Hematopoietic multipotent progenitor cell treated with erythropoietin and hydrocortisone succinate and interleukin-3 and kit ligand, for 4 days (in vitro differentiated cells): ENCODE data around the gene FUT8.
"Not testable (repeated sequence)": the region's sequence is repeated elsewhere in the genome, so short reads cannot be mapped to it uniquely, and the experiment has no call there.

ENCODE experiments used
- DNase-seq: peaks from one replicate; pipeline ENCODE4 v3.0.0-alpha.2; 2015

FUT8 gene

DNA sequence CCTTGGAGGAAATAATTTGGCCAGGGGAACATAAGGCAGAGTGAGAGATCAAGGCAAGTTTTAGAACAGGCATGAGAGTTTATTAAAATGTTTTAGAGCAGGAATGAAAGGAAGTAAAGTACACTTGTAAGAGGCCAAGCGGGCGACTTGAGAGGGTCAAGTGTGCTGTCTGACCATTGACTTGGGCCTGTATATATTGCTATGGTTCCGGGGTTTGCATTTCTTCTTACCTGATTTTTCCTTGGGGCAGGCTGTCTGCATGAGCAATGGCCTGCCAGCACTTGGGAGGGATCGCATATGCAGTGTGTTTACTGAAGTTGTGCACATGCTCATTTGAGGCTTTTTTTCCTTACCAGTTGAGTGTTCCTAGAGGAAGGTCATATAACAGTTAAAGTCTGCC is 214.8 kb downstream of the FUT8 start:
- no peak for DNase-seq

DNA sequence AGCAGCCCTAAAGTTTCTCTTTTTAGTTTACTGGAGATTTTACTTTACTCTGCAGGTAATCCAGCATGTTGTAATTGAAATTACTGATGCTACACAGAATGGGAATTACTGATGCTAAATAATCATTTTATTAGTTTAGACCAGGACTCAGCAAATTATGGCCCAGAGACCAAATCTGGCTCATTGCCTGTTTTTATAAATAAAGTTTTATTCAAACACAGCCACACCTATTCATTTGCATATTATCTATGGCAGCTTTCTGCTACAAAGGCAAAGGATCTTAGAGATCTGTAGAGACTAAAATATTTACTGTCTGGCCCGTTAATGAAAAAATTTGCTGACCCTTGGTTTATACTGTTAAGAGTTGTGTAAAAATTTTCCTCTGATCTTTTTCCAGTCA is 216.1 kb downstream of the FUT8 start:
- DNase-seq, result no peak

DNA sequence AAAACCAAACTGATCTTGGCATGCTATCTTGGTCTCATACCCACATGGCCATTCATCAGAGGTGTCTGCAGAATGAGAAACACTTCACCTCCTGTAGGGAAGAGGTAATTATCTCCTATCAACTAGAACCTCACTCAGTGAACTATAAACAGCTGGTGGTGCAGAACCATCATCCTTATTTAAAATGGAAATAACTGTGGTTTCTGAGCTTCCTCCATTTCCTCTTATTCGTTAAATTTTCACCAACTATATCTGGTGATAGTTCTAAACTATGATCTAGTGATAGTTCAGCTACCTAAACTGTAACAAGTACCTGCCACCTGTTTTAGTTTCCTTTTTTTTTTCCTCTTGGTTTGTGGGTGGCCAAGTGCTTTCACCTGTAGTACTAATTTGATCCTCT is 218.5 kb downstream of the FUT8 start:
- no peak for DNase-seq

DNA sequence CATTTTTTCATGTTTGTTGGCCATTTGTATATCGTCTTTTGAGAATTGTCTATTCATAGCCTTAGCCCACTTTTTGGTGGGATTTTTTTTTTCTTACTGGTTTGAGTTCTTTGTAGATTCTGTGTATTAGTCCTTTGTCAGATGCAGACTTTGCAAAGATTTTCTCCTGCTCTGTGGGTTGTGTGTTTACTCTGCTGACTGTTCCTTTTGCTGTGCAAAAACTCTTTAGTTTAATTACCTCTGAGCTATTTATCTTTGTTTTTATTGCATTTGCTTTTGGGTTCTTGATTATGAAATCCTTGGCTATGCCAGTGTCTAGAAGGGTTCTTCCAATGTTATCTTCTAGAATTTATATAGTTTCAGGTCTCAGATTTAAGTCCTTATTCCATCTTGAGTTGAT is 220.0 kb downstream of the FUT8 start:
- DNase-seq, result no peak

DNA sequence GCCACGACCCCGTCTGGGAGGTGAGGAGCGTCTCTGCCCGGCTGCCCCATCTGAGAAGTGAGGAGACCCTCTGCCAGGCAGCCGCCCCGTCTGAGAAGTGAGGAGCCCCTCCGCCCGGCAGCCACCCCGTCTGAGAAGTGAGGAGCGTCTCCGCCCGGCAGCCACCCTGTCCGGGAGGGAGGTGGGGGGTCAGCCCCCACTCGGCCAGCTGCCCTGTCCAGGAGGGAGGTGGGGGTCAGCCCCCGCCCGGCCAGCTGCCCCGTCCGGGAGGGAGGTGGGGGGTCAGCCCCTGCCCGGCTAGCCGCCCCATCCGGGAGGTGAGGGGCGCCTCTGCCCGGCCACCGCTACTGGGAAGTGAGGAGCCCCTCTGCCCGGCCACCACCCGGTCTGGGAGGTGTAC is 221.1 kb downstream of the FUT8 start:
- DNase-seq, result not testable (repeated sequence)

DNA sequence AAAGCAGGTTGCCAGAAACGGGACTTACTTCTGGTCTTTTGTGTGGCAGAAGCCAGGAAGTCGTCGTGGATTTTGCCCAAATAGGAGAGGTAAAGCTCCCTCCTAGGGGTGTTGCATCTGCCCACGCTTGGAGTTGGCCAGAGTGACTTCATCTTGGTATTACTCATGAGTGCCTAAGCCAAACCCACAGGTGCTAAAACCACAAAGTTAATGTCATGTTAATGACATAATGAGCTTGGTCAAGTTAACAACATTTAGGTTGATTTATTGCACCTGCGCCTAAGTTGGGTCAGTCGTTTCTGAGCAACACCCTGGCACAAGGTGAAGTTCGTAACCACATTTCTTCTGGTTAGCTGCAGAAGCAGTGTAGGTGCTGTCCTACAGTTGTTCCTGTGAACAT is 225.2 kb downstream of the FUT8 start:
- DNase-seq, result no peak

DNA sequence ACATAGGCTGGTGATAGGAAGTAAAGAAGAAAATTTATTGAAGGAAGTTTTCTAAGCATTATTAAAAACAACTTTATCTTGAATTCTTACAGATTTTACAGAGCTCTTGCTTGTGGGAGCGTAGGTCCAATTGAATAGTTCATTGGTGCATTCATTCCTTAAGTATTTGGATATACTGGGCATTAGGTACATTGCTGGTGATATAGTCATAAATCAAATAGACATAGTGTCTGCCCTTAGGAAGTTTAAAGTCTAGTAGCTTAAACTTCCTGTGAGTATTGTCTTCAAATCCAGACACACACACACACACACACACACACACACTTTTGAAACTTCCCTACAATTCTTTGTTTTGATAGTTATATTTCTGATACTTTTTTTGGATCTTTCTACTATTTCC is 226.7 kb downstream of the FUT8 start:
- DNase-seq, result no peak

DNA sequence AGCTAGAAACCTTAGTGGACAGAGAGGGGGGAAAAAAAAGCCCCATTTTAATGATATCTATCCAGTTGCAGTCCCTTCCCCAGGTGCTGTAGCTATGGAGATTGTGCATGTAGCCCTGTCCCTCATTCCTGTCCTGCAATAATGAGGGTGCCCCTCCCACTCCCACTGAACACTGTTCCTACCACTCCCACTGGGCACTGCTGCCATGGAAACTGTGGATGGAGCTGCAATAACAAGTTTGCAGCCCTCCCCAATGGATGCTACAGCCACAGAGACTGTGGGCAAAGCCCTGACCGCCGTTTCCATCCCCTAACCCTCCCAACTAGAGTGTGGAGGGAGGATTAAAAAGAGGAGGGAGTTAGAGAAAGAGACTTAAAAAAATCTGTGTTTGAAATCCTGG is 238.3 kb downstream of the FUT8 start:
- DNase-seq, result no peak

DNA sequence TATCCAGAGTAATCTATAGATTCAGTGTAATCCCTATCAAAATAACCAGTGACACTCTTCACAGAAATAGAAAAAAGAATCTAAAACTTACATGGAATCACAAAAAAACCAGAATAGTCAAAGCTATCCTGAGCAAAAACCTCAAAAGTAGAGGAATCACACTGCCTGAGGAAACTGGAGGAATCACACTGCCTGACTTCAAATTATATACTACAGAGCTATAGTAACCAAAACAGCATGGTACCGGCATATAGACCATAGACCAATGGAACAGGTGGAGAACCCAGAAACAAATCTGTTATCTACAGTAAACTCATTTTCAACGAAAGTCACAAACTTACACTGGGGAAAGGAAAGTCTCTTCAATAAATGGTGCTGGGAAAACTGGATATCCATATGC is 244.0 kb downstream of the FUT8 start:
- no peak for DNase-seq

DNA sequence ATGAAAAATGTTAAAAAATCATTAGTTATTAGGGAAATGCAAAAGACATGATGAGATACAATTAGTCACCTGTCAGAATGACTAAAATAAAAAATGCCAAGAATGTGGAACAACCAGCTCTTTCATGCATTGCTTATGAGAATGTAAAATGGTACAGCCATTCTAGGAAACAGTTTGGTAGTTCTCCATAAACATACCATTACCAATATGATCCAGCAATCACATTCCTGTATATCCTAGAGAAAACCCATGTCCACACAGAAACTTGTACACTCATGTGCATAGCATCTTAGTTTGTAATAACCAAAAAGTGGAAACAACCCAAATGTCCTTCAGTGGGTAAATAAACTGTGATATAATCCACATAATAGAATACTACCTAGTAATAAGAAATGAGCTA is 245.7 kb downstream of the FUT8 start:
- no peak for DNase-seq

DNA sequence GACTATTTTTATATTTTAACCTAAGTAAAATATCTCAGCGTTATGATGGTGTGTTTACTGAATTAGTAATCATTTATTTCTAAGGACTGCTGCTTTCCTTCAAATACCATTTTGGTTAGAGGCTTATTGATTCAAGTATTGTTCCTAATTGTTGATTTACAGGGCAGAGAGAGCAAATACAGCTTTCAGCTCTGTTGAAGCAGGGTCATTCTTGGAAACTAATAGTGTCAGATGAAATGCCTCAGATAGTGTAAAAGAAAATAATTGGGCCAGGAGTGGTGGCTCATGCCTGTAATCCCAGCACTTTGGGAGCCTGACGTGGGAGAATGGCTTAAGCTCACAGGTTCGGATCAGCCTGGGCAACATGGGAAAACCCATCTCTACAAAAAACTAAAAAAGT is 249.3 kb downstream of the FUT8 start:
- no peak for DNase-seq

DNA sequence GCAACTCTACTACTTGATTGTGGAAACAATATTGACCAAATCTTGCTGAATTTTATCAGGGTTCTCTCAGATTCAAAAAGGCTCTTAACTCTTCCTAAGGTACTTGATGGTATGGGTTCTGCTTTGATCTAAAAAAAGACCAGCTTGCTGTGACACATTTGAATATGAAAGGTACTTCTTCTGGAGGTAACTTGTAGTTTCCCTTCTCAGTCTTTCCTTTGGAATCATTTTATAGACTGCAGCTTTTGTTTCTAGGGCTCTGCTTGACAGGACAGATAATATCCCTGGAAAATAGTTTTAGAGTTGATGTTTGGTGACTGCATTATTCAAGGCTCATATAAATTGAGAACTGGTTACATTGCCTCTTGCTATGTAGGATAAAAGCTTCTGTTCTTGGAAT is 251.9 kb downstream of the FUT8 start:
- DNase-seq, result no peak

DNA sequence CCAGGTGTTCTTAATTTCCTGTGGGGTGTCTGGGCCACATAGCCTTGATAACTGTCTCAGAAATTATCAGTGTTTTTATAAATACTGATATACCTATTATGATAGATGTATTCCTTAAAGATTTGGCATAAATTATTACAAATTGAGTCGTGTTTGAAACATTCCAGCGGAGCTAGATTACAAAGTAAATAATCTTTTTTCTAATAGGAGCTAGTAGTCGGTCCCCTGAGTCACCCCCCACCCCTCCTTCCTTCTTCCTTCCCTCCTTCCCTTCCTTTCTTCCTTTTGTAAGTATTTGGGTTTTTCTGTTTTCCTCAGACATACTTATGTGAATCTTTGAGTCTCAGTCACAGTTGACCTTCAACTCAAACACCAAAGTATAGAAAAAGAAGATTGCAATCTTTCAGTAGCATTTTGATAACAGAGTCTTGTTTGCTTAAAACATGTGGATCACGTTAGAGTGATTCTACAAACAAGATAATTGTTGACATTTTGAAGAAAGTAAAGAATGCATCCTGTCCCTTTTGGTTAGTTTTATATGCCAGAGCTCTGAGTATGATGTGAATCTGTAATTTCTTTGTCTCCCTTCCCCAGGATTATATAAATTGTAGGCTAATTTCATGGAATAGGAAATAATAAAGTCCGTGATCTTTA is 264.0 kb downstream of the FUT8 start:
- DNase-seq, result no peak

DNA sequence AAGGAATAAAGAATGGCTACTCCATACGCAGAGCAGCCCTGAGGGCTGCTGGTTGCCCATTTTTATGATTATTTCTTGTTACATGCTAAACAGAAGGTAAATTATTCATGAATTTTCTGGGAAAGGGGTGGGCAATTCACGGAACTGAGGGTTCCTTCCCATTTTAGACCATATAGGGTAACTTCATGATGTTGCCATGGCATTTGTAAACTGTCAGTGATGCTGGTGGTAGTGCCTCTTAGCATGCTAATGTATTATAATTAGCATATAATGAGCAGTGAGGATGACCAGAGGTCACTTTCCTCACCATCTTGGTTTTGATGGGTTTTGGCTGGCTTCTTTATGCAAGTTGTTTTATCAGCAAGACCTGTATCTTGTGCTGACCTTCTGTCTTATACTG is 273.0 kb downstream of the FUT8 start:
- no peak for DNase-seq

DNA sequence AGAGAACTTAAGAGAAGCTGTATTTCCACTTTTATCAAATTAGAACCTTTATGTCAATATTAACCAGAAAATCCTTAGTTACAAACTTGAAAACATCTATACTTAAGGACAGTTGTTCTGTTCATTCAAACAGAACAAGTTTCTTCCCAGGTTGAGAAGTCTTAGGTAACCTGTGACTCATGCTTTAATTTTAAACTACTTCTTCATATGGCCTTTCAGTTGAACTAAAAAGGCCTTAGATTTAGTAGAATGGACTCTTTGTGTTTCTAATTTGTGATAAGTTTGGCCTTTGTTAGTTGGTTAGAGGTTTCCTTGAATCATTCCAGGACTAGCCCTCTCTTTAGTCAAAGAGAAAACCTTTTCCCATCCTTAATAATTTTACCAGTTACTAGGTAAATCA is 274.2 kb downstream of the FUT8 start:
- no peak for DNase-seq

DNA sequence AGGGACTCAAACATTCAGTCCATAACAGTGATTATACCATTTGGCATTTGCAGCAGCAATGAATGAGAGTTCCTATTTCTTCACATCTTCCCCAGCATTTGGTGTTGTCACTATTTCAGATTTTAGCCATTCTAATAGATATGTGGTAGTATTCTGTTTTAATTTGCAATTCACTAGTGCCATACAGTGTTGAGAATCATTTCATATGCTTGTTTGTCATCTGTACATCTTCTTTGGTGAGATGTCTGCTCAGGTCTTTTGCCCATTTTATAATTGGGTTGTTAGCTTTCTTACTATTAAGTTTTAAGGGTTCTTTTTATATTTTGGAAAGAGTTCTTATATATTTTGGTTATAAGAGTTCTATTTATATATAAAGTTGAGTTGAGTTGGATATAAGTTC is 276.5 kb downstream of the FUT8 start:
- DNase-seq, result no peak

DNA sequence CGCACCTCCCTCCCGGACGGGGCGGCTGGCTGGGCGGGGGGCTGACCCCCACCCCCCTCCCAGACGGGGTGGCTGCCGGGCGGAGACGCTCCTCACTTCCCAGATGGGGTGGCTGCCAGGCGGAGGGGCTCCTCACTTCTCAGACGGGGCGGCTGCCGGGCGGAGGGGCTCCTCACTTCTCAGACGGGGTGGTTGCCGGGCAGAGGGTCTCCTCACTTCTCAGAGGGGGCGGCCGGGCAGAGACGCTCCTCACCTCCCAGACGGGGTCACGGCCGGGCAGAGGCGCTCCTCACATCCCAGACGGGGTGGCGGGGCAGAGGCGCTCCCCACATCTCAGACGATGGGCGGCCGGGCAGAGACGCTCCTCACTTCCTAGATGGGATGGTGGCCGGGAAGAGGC is 280.0 kb downstream of the FUT8 start:
- not testable (repeated sequence) for DNase-seq

DNA sequence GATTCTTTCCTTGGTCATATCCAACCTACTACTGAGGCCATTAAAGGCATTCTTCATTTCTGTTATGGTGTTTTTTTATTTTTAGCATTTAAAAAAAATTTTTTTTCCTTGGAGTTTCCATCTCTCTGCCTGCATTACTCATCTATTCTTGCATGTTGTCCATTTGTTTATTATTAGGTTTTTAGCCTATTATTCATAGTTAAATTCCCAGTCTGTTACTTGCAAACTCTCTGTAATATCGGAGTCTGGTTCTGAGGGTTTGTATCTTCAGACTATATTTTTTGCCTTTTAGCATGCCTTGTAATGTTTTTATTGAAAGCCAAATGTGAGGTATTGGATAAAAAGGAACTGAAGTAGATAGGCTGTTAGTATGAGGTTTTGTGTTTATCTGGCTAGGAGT is 284.3 kb downstream of the FUT8 start:
- no peak for DNase-seq

DNA sequence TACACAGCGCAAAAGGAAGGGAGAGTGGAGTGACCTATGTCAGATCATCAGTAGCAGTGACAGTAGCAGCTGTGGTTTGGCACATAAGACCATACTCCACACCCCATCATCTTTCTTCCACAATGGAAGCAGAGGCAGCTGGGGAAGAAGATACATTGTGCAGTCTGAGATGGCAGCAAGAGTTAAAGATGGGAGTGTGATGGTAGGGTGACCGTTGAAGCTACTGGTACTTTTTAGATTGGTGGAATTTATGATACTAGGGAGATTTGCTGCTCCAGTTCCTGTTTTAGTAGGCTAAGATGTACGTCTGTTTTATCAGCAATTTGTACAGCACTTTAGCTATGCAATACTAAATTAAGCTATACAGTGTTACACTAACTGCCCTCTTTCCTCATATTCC is 291.0 kb downstream of the FUT8 start:
- DNase-seq, result peak; percentile 69

DNA sequence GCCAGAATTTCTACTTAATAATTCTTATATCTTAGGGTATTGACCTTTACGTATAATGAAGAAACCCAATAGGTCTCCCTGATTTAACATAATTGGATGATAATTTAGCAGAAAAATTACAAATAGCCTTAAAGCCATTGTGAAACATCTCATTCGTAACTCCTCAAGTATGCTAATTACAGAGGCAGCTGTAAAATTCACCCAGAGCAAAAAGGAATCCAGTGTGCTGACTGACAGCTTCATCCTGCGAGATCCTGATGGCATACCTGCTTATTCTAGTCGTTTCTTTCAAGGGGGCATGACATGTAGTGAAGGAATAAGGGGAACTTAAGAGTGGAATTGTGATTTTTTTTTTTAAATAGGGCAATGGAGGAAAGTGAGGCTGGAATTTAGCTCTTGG is 291.5 kb downstream of the FUT8 start:
- DNase-seq, result no peak

DNA sequence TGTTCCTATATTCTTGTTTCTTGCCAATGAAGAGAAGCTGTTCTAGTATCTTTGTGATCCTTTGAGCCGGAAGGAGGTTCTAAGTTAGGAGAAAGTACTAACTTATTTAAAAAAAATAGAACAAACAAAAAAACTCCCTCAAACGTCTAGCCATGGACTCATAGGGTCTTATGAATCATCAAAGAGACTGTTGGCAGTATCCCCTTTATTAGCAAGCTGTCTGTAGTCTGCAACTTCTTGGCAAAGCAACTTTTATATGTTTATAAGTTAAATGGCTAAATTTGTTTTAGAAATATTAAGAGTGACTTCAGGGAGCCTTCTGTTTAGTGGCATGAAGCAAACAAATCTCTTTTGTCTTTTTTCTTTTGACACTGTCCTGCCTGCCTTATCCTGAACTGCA is 291.9 kb downstream of the FUT8 start:
- DNase-seq, result no peak

DNA sequence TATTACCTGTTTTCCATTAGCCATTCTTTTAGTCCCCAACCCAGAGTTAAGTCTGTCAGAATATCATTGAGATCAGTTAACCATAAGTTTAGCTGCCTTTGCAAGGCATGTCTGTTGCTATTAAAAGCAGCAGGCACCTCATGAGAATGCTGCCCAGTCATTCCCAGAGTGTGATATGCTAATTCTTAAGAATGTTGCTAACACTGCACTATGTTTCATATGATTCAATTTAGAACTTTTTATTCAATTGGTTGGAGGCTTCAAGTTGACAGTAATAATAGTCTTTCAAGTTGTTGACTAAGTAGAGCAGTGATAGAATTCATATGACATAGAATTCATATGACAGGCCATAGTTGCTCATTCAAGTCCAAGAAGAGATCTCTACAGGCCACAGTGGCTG is 292.3 kb downstream of the FUT8 start:
- DNase-seq, result peak; percentile 12

DNA sequence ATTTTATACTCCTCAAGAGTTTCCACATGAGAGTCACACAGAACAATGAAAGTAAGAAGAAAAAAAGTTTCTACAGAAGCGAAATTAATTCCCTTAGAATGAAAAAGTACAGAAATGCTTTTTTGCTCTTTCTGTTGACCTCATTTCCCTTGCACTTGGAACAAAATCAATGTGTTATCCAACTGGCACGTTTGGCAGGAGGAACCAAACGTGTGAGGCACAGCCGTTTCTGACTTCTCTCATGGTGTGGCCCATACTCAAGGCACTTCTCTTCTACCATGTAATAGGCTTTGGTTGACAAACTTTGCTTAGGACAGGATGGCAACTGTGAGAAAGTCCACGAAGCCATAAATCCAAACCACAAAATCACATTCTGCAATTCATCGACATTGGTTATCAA is 297.0 kb downstream of the FUT8 start:
- no peak for DNase-seq

DNA sequence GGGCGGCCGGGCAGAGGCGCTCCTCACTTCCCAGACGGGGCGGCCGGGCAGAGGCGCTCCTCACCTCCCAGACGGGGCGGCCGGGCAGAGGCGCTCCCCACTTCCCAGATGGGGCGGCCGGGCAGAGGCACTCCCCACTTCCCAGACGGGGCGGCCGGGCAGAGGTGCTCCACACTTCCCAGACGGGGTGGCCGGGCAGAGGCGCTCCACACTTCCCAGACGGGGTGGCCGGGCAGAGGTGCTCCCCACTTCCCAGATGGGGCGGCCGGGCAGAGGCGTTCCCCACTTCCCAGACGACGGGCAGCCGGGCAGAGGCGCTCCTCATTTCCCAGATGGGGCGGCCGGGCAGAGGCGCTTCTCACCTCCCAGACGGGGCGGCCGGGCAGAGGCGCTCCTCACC is 304.3 kb downstream of the FUT8 start:
- DNase-seq, result not testable (repeated sequence)

DNA sequence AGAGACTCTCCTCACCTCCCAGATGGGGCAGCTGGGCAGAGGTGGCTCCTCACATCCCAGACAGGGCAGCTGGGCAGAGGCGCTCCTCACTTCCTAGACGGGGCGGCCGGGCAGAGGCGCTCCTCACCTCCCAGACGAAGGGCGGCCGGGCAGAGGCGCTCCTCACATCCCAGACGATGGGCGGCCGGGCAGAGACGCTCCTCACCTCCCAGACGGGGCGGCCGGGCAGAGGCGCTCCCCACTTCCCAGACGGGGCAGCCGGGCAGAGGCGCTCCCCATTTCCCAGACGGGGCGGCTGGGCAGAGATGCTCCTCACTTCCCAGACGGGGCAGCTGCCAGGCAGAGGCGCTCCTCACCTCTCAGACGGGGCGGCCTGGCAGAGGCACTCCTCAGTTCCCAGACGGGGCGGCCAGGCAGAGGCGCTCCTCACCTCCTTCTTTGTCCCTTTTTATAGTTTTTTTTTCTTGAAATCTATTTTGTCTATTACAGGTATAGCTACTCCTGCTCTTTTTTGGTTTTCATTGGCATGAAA is 304.9 kb downstream of the FUT8 start:
- DNase-seq, result not testable (repeated sequence)

DNA sequence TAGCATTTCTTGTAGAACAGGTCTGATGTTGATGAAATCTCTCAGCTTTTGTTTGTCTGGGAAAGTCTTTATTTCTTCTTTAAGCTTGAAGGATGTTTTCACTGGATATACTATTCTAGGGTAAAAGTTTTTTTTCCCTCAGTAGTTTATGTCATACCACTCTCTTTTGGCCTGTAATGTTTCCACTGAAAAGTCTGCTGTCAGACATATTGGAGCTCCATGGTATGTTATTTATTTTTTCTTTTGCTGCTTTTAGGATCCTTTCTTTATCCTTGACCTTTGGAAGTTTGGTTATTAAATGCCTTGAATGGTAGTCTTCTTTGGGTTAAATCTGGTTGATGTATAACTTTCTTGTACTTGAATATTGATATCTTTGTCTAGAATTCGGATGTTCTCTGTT is 306.1 kb downstream of the FUT8 start:
- no peak for DNase-seq
